ENCODE measurements around the gene DSN1. TPM values are rescaled to one million over a fixed set of nuclear protein-coding genes. Genes with fewer than 3 reads are reported as not detected.

Gene DSN1
- total and polyA plus RNA-seq, 9 of the 15 experiments (the other 6 are each of a cell fraction or from before 2014, with no cell fraction given): 23.3 to 45.3 (median 31.1) TPM

DNA sequence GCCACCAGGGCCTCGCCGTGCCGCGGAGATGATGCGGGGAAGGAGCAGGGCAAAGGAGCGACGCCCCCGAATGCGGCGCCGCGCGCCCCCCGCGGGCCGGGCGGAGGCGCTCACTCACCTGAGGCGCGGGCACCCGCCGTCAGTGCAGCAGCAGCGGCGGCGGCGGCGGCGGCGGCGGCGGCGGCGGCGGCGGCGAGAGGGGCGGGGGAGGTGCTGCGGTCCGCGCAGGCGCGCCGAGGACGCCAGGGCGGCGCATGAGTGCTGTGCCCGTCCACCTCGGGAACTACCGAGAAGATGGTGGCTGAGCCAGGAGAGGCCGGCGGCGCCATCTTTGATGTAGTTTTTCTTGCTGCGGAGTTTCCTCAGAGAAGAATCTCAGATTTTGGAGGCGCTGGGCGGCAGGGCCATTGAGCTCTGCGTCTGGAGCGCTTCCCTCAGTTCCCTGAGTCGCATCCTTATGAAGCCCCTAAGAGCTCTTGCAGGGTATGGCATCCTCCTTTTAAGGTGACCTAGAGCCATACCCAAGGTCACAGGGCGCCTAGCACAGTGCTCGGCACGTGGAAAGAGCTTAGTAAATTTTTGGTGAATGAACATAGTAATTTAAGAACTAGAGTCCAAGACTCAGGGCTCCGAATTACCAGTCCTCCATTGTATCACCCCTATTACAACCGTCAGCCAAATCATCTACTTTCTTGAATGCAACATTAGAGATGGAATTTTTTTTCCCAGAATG lies 27.5 kb downstream of the DSN1 start, which contains the start of gene NDRG3 (continued):
- TF ChIP-seq, protein P1, sequence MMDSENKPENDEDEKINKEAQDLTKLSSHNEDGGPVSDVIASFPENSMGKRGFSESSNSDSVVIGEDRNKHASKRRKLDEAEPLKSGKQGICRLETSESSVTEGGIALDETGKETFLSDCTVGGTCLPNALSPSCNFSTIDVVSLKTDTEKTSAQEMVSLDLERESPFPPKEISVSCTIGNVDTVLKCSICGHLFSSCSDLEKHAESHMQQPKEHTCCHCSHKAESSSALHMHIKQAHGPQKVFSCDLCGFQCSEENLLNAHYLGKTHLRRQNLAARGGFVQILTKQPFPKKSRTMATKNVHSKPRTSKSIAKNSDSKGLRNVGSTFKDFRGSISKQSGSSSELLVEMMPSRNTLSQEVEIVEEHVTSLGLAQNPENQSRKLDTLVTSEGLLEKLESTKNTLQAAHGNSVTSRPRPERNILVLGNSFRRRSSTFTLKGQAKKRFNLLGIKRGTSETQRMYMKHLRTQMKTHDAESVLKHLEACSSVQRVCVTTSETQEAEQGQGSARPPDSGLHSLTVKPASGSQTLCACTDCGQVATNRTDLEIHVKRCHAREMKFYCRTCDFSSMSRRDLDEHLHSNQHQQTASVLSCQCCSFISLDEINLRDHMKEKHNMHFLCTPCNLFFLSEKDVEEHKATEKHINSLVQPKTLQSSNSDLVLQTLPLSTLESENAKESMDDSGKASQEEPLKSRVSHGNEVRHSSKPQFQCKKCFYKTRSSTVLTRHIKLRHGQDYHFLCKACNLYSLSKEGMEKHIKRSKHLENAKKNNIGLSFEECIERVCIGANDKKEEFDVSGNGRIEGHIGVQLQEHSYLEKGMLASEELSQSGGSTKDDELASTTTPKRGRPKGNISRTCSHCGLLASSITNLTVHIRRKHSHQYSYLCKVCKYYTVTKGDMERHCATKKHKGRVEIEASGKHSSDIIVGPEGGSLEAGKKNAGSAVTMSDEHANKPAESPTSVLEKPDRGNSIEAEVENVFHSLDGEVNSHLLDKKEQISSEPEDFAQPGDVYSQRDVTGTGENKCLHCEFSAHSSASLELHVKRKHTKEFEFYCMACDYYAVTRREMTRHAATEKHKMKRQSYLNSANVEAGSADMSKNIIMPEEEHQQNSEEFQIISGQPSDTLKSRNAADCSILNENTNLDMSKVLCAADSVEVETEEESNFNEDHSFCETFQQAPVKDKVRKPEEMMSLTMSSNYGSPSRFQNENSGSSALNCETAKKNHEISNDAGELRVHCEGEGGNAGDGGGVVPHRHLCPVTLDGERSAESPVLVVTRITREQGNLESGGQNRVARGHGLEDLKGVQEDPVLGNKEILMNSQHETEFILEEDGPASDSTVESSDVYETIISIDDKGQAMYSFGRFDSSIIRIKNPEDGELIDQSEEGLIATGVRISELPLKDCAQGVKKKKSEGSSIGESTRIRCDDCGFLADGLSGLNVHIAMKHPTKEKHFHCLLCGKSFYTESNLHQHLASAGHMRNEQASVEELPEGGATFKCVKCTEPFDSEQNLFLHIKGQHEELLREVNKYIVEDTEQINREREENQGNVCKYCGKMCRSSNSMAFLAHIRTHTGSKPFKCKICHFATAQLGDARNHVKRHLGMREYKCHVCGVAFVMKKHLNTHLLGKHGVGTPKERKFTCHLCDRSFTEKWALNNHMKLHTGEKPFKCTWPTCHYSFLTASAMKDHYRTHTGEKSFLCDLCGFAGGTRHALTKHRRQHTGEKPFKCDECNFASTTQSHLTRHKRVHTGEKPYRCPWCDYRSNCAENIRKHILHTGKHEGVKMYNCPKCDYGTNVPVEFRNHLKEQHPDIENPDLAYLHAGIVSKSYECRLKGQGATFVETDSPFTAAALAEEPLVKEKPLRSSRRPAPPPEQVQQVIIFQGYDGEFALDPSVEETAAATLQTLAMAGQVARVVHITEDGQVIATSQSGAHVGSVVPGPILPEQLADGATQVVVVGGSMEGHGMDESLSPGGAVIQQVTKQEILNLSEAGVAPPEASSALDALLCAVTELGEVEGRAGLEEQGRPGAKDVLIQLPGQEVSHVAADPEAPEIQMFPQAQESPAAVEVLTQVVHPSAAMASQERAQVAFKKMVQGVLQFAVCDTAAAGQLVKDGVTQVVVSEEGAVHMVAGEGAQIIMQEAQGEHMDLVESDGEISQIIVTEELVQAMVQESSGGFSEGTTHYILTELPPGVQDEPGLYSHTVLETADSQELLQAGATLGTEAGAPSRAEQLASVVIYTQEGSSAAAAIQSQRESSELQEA (IDR thresholded peaks at IDR 0.05; ENCODE audit: low read depth): no peak
- TF ChIP-seq FOXK2 (conservative IDR thresholded peaks at IDR 0.05 in 1 of 2, IDR thresholded peaks at IDR 0.05 in 1 of 2; ENCODE audit: low read depth in 2 of 2): no peak
- TF ChIP-seq CREM (IDR thresholded peaks at IDR 0.05; ENCODE audit: low read depth): no peak
- TF ChIP-seq FUS (optimal IDR thresholded peaks at IDR 0.05; ENCODE audit: low read depth, low read length): no peak
- TF ChIP-seq FOXA1 (IDR thresholded peaks at IDR 0.05; ENCODE audit: borderline replicate concordance): no peak
- TF ChIP-seq RFX7 (CRISPR knock-in tag; IDR thresholded peaks at IDR 0.05): no peak
- TF ChIP-seq NONO (IDR thresholded peaks at IDR 0.05; ENCODE audit: low read depth in 2 of 2, low read length in 1 of 2): peak in 1 of 2 experiments; percentile 57; a peak in 1 of 4 replicates
- no peak for TF ChIP-seq RAD21 (CRISPR knock-in tag; conservative IDR thresholded peaks at IDR 0.05 in 1 of 2, IDR thresholded peaks at IDR 0.05 in 1 of 2)
- no peak for TF ChIP-seq USF1 (CRISPR knock-in tag; IDR thresholded peaks at IDR 0.05)
- TF ChIP-seq ZNF408 (CRISPR knock-in tag; IDR thresholded peaks at IDR 0.05; ENCODE audit: low read depth): no peak
- no peak for TF ChIP-seq ARID3B (CRISPR knock-in tag; IDR thresholded peaks at IDR 0.05; ENCODE audit: borderline replicate concordance)
- TF ChIP-seq E2F6 (IDR thresholded peaks at IDR 0.05; ENCODE audit: borderline replicate concordance in 1 of 2, extremely low read depth in 1 of 2, insufficient read depth in 1 of 2, insufficient read length in 1 of 2, low read depth in 1 of 2, low read length in 1 of 2, poor library complexity in 1 of 2, severe bottlenecking in 1 of 2): peak in 1 of 2 experiments; percentile 1
- no peak for TF ChIP-seq XRCC5 (IDR thresholded peaks at IDR 0.05; ENCODE audit: low read depth, low read length)
- no peak for TF ChIP-seq KLF1 (tag; IDR thresholded peaks at IDR 0.05)

All from K562 (cell line).